ENCODE results near the gene LRRN2.
"Not testable (repeated sequence)": the region's sequence is repeated elsewhere in the genome, so short reads cannot be mapped to it uniquely, and the experiment has no call there.

DNA sequence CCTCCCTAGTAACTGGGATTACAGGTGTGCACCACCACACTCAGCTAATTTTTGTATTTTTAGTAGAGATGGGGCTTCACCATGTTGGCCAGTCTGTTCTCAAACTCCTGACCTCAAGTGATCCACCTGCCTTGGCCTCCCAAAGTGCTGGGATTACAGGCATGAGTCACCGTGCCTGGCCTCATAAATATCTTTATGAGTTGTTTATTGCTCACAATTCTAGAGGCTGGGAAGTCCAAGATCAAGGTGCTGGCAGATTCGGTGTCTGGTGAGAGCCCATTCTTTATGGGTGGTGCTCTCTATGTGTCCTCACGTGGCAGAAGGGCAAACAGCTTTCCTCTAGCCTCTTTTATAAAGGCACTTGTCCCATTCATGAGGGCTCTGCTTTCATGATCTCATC lies 115.5 kb downstream of the LRRN2 start:
- not testable (repeated sequence) for TF ChIP-seq ISL1 (CRISPR knock-in tag; IDR thresholded peaks at IDR 0.05); ARNTL (CRISPR knock-in tag; IDR thresholded peaks at IDR 0.05; ENCODE audit: borderline replicate concordance, low read depth); OSR1 (CRISPR knock-in tag; IDR thresholded peaks at IDR 0.05); RARB (CRISPR knock-in tag; IDR thresholded peaks at IDR 0.05); TOX (CRISPR knock-in tag; IDR thresholded peaks at IDR 0.05; ENCODE audit: borderline replicate concordance); ZC3H10 (CRISPR knock-in tag; IDR thresholded peaks at IDR 0.05); ZFP30 (CRISPR knock-in tag; IDR thresholded peaks at IDR 0.05); CSDC2 (CRISPR knock-in tag; IDR thresholded peaks at IDR 0.05); ZNF565 (CRISPR knock-in tag; conservative IDR thresholded peaks at IDR 0.05; ENCODE audit: low read depth)
- TF ChIP-seq, protein P1, sequence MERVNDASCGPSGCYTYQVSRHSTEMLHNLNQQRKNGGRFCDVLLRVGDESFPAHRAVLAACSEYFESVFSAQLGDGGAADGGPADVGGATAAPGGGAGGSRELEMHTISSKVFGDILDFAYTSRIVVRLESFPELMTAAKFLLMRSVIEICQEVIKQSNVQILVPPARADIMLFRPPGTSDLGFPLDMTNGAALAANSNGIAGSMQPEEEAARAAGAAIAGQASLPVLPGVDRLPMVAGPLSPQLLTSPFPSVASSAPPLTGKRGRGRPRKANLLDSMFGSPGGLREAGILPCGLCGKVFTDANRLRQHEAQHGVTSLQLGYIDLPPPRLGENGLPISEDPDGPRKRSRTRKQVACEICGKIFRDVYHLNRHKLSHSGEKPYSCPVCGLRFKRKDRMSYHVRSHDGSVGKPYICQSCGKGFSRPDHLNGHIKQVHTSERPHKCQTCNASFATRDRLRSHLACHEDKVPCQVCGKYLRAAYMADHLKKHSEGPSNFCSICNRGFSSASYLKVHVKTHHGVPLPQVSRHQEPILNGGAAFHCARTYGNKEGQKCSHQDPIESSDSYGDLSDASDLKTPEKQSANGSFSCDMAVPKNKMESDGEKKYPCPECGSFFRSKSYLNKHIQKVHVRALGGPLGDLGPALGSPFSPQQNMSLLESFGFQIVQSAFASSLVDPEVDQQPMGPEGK (CRISPR knock-in tag; IDR thresholded peaks at IDR 0.05; ENCODE audit: borderline replicate concordance) = not testable (repeated sequence)
- TF ChIP-seq, protein P2, sequence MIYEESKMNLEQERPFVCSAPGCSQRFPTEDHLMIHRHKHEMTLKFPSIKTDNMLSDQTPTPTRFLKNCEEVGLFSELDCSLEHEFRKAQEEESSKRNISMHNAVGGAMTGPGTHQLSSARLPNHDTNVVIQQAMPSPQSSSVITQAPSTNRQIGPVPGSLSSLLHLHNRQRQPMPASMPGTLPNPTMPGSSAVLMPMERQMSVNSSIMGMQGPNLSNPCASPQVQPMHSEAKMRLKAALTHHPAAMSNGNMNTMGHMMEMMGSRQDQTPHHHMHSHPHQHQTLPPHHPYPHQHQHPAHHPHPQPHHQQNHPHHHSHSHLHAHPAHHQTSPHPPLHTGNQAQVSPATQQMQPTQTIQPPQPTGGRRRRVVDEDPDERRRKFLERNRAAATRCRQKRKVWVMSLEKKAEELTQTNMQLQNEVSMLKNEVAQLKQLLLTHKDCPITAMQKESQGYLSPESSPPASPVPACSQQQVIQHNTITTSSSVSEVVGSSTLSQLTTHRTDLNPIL (CRISPR knock-in tag; IDR thresholded peaks at IDR 0.05; ENCODE audit: low read depth) = not testable (repeated sequence)

Data from SK-N-SH treated with all-trans-retinoic acid at 6 μM for 48 hours (cell line).